Measurements from ENCODE around the gene C1orf159.
"Not testable (repeated sequence)": the region's sequence is repeated elsewhere in the genome, so short reads cannot be mapped to it uniquely, and the experiment has no call there.

The C1orf159 gene

GRCh38 chr1:1115786-1116700, at the start of gene C1orf159:
C1orf159 (minus strand) TSS chr1:1116089; CDS start chr1:1091543, 24,546 bp downstream.
- DNase-seq, result peak; percentile 91 to 97

GRCh38 chr1:1165485-1165884, 49.6 kb upstream of the C1orf159 start:
- DNase-seq, result no peak

- no peak for DNase-seq
Observed at GRCh38 chr1:1164701-1165451, 49.0 kb upstream of the C1orf159 start.

GRCh38 chr1:1164361-1164700, 48.4 kb upstream of the C1orf159 start:
- no peak for DNase-seq

- no peak for DNase-seq
Observed at GRCh38 chr1:1163538-1164070, 47.7 kb upstream of the C1orf159 start.

GRCh38 chr1:1162597-1163537, 47.0 kb upstream of the C1orf159 start:
- no peak for DNase-seq

GRCh38 chr1:1161683-1162079, 45.8 kb upstream of the C1orf159 start:
- DNase-seq, result no peak

GRCh38 chr1:1161078-1161682, 45.3 kb upstream of the C1orf159 start:
- no peak for DNase-seq

GRCh38 chr1:1160281-1160930, 44.5 kb upstream of the C1orf159 start:
- DNase-seq, result no peak

GRCh38 chr1:1157914-1158710, 42.2 kb upstream of the C1orf159 start:
- DNase-seq, result no peak

- peak in 1 of 2 experiments; percentile 4 for DNase-seq
Observed at GRCh38 chr1:1157426-1157913, 41.6 kb upstream of the C1orf159 start.

GRCh38 chr1:1157033-1157365, 41.1 kb upstream of the C1orf159 start:
- no peak for DNase-seq

- DNase-seq, result no peak
Observed at GRCh38 chr1:1156140-1157032, 40.5 kb upstream of the C1orf159 start.

- no peak for DNase-seq
Observed at GRCh38 chr1:1155258-1155657, 39.4 kb upstream of the C1orf159 start.

GRCh38 chr1:1153874-1154273, 38.0 kb upstream of the C1orf159 start:
- DNase-seq, result no peak

- not testable (repeated sequence) for DNase-seq
Observed at GRCh38 chr1:1153215-1153614, 37.3 kb upstream of the C1orf159 start.

- DNase-seq, result not testable (repeated sequence)
Observed at GRCh38 chr1:1152431-1152830, 36.5 kb upstream of the C1orf159 start.

- DNase-seq, result no peak
Observed at GRCh38 chr1:1151306-1151705, 35.4 kb upstream of the C1orf159 start.

- DNase-seq, result no peak
Observed at GRCh38 chr1:1150100-1150499, 34.2 kb upstream of the C1orf159 start.

GRCh38 chr1:1149416-1149815, 33.5 kb upstream of the C1orf159 start:
- DNase-seq, result no peak
